Measurements from ENCODE around the gene SSNA1.

Gene SSNA1

DNA sequence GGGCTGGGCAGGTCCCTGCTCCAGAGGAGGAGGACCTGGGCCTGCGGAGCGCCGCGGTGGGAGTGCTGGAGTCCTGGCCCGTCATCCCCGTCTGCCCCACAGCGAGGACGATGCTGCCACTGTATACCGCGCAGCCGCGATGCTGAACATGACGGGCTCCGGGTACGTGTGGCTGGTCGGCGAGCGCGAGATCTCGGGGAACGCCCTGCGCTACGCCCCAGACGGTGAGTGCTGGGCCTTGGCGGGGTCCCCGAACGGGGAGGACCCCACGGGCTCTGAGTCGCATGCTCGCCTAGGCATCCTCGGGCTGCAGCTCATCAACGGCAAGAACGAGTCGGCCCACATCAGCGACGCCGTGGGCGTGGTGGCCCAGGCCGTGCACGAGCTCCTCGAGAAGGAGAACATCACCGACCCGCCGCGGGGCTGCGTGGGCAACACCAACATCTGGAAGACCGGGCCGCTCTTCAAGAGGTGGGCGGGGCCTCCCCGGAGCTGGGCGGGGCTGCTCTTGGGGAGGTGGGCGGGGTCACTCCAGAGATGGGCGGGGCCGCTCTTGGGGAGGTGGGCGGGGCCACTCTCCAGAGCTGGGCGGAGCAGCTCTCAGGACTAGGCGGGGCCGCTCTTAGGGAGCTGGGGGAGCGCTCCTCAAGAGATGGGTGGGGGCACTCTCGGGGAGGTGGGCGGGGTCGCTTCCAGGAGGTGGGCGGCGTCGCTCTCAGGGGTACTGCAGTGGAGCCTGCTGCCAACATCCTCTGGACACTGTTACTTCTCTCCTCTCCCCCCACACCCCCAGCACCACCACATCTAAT is 31.7 kb upstream of the SSNA1 start:
- Histone ChIP-seq H3K4me3 (ENCODE audit: low read depth, low read length) (no peak overlapping the region), H3K4me2 (ENCODE audit: low read length) (no peak overlapping the region), H3K27me3 (ENCODE audit: control insufficient read depth, insufficient read depth, low read length) (no peaks in the 10 kb centered on the region), H3K9ac (no peak overlapping the region), H3K4me1 (no peaks in the 10 kb centered on the region), H3K27ac (no peak overlapping the region), H2AFZ (no peak overlapping the region), H3K36me3 (ENCODE audit: control insufficient read depth, insufficient read depth, low read length) (no peaks in the 10 kb centered on the region), H3K9me3 (ENCODE audit: control insufficient read depth, low read length) (no peaks in the 10 kb centered on the region), H3K79me2 (no peaks in the 10 kb centered on the region)
- no peak for TF ChIP-seq CTCF (IDR thresholded peaks at IDR 0.05)

DNA sequence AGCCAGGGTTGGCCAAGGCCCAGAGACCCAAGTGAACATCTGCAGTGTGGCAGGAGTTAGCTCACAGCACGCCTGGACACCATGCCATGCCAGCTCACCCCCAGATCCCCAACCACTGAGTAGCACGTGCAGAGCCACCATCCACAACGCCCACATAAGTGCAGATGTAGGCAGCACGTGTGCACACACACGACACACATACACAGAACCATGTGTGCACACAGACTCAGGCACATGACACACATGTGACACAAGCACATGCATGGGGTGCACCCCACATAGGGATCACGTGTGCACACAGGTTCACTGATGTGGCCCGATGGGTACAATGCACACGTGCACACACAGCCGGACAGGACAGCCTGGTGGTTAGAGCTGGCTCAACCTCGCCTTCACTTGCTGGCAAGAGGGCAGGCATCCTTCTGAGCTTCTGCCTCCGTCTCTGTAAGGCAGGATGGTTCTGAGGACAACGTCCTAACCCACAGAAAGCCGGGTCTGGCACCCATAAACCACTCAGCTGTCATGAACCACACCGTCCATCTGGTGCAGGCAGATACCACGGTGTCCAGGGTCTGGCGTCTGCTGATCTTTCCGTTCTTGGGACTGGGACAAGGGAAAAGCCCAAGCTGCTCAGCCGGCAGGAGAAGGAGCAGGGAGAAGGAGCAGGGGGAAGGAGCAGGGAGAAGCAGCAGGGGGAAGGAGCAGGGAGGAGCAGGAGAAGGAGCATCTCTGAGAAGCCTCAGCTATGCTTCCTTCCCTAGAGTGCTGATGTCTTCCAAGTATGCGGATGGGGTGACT is 30.7 kb upstream of the SSNA1 start:
- no peaks in the 10 kb centered on the region for H3K27me3 ChIP-seq (ENCODE audit: control insufficient read depth, insufficient read depth, low read length)

DNA sequence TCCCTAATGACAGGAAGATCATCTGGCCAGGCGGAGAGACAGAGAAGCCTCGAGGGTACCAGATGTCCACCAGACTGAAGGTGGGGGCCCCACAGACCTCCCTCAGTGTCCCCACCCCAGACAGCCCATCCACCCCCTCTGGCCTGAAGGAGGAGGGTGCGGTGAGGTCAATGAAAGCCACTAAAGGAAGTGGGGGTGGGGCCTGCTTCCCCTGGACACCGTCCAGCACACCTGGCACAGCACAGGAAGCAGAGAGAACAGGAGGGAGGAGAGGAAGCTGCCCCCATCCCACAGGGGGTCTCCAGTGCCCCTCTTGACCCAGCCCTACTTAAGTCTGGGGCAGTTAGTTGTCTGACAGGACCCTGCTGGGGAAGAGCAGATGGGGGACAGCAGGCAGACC is 29.9 kb upstream of the SSNA1 start:
- H3K36me3 ChIP-seq (ENCODE audit: control insufficient read depth, insufficient read depth, low read length) = no peaks in the 10 kb centered on the region
- no peaks in the 10 kb centered on the region for H3K4me1 ChIP-seq
- H2AFZ ChIP-seq = no peak overlapping the region
- no peak for TF ChIP-seq CTCF (IDR thresholded peaks at IDR 0.05)
- H3K27me3 ChIP-seq (ENCODE audit: control insufficient read depth, insufficient read depth, low read length) = no peaks in the 10 kb centered on the region
- no peak overlapping the region for H3K4me3 ChIP-seq (ENCODE audit: low read depth, low read length)
- no peaks in the 10 kb centered on the region for H3K79me2 ChIP-seq
- no peak overlapping the region for H3K27ac ChIP-seq
- H3K9ac ChIP-seq = no peak overlapping the region
- no peak overlapping the region for H3K4me2 ChIP-seq (ENCODE audit: low read length)
- no peaks in the 10 kb centered on the region for H3K9me3 ChIP-seq (ENCODE audit: control insufficient read depth, low read length)

More for the DNA sequence above, 30.7 kb upstream of the SSNA1 start:
- Histone ChIP-seq H3K4me2 (ENCODE audit: low read length) (no peak overlapping the region), H3K27ac (no peak overlapping the region), H3K4me1 (no peaks in the 10 kb centered on the region), H3K9me3 (ENCODE audit: control insufficient read depth, low read length) (no peaks in the 10 kb centered on the region), H2AFZ (no peak overlapping the region), H3K4me3 (ENCODE audit: low read depth, low read length) (no peak overlapping the region), H3K36me3 (ENCODE audit: control insufficient read depth, insufficient read depth, low read length) (no peaks in the 10 kb centered on the region), H3K9ac (no peak overlapping the region), H3K79me2 (no peaks in the 10 kb centered on the region)
- TF ChIP-seq CTCF (IDR thresholded peaks at IDR 0.05) = no peak

DNA sequence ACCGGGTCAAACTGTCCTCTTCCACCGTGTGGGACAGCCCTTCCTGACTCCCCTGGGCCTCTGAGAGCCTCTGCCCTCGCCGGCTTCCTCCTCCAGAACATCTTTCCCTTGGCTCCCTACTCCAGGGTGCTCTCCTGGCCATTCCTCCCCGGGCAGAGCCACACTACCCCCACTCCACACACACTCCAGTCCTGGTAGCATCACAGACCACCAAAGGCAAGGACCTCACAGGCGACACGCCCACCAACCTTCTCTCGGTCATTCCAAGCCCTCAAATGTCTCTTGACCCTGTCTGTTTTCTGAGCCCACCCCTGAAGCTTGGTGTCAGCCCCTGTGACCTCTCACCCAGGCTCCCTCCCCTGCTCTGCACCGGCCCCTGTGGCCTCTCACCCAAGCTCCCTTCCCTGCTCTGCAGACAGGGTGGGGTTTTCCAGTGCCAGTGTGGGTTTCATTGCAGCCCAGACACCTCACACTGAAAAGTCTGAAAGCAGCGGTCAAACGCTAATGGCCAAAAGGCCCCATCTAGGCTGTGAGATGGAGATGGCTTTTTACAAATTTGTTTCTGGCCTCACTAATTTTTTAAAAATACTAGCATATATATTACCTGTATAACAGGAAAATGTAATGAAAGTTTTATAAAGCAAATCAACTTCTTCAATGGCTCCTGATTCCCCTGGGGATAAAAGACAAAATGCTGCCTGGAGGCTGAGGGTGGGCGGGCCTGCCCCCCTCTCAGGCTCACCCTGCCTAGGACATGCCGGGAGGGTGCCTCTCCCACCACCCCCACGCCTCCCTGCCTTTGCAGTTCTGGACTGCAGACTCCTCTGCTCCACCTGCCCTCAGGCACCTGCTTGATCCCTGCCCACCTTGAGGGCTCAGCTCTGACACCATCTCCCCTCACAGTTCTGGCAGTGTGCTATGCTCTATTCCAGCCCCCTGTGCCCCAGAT is 29.1 kb upstream of the SSNA1 start:
- H3K9ac ChIP-seq = no peak overlapping the region
- H3K27me3 ChIP-seq (ENCODE audit: control insufficient read depth, insufficient read depth, low read length) = peaks cover 5% of the 10 kb centered on the region
- no peaks in the 10 kb centered on the region for H3K4me1 ChIP-seq

More for the DNA sequence above, 29.1 kb upstream of the SSNA1 start:
- H3K36me3 ChIP-seq (ENCODE audit: control insufficient read depth, insufficient read depth, low read length) = no peaks in the 10 kb centered on the region
- no peaks in the 10 kb centered on the region for H3K9me3 ChIP-seq (ENCODE audit: control insufficient read depth, low read length)
- no peak for TF ChIP-seq CTCF (IDR thresholded peaks at IDR 0.05)
- H3K27ac ChIP-seq = no peak overlapping the region
- H3K79me2 ChIP-seq = no peaks in the 10 kb centered on the region
- no peak overlapping the region for H3K4me3 ChIP-seq (ENCODE audit: low read depth, low read length)
- no peak overlapping the region for H3K4me2 ChIP-seq (ENCODE audit: low read length)
- H2AFZ ChIP-seq = no peak overlapping the region
